Measurements from ENCODE around the gene ZNHIT3. TPM values are rescaled to one million over a fixed set of nuclear protein-coding genes. Genes with fewer than 3 reads are reported as not detected.

The ZNHIT3 gene
- total RNA-seq, 2 donors from 2014 or later, result 21.1 to 32.4 TPM

DNA sequence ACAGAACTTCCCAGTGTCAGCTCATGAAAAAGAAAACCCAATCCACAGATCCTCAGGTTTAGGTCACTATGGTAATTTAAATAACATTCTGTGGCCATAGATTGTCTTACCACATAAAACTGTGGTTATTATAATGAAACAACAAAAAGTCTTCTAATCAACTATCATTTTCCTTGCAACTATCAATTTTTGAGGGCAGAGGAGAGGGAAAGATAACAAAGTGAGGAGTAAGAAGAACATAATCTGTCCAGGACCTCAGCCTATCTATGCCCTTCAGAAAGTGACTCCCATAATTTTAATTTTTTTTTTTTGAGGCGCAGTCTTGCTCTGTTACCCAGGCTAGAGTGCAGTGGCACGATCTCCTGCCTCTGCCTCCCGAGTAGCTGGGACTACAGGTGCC is 54.2 kb downstream of the ZNHIT3 start:
- no peaks in the 10 kb centered on the region for H3K27me3 ChIP-seq
- DNase-seq (no peak), ATAC-seq (no peak)
- H3K4me3 ChIP-seq, result no peak overlapping the region
- H3K27ac ChIP-seq, result no peak overlapping the region
- H3K9me3 ChIP-seq, result no peaks in the 10 kb centered on the region
- peaks cover 9% of the 10 kb centered on the region for H3K4me1 ChIP-seq
- H3K36me3 ChIP-seq (replicated peaks in 1 of 2; ENCODE audit: insufficient read depth in 1 of 2, low read depth in 2 of 2), result no peaks in the 10 kb centered on the region
- intact Hi-C loops (cut with DNase I), result loop anchor here (10.0 kb wide), 1 partner anchor 54 kb away; the partner anchor contains the start of gene DHRS11
- WGBS, 2 donors, result 92 to 94% methylated on average over 3 of the region's 3 CpGs
- no peak for TF ChIP-seq POLR2A (IDR thresholded peaks at IDR 0.05)
- TF ChIP-seq, protein P1, sequence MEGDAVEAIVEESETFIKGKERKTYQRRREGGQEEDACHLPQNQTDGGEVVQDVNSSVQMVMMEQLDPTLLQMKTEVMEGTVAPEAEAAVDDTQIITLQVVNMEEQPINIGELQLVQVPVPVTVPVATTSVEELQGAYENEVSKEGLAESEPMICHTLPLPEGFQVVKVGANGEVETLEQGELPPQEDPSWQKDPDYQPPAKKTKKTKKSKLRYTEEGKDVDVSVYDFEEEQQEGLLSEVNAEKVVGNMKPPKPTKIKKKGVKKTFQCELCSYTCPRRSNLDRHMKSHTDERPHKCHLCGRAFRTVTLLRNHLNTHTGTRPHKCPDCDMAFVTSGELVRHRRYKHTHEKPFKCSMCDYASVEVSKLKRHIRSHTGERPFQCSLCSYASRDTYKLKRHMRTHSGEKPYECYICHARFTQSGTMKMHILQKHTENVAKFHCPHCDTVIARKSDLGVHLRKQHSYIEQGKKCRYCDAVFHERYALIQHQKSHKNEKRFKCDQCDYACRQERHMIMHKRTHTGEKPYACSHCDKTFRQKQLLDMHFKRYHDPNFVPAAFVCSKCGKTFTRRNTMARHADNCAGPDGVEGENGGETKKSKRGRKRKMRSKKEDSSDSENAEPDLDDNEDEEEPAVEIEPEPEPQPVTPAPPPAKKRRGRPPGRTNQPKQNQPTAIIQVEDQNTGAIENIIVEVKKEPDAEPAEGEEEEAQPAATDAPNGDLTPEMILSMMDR (IDR thresholded peaks at IDR 0.05), result no peak

DNA sequence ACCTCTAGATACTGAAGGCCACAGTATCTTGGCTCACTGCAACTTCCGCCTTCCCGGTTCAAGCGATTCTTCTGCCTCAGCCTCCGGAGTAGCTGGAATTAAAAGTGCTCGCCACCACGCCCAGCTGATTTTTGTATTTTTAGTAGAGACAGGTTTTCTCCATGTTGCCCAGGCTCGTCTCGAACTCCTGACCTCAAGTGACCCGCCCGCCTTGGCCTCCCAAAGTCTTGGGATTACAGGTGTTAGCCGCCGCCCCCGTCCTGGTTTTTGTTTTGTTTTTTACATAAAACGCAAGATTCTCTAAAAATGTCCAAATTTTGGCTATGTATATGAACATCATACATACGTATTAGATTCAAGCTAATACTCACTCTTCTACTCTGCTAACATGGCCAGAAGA is 56.3 kb downstream of the ZNHIT3 start:
- no peaks in the 10 kb centered on the region for H3K36me3 ChIP-seq (replicated peaks in 1 of 2; ENCODE audit: insufficient read depth in 1 of 2, low read depth in 2 of 2)
- 87 to 96% methylated on average over 15 of the region's 15 CpGs for WGBS, 2 donors
- TF ChIP-seq POLR2A (IDR thresholded peaks at IDR 0.05), result no peak
- TF ChIP-seq, protein P1 (IDR thresholded peaks at IDR 0.05), result no peak
- H3K27me3 ChIP-seq, result no peaks in the 10 kb centered on the region
- no peak for ATAC-seq
- H3K9me3 ChIP-seq, result no peaks in the 10 kb centered on the region
- intact Hi-C loops (cut with DNase I), result loop anchor here (10.0 kb wide), 1 partner anchor 52 kb away; the partner anchor contains the start of gene DHRS11
- no peak for DNase-seq
- H3K4me3 ChIP-seq, result no peak overlapping the region
- H3K4me1 ChIP-seq, result peaks cover 29% of the 10 kb centered on the region
- no peak overlapping the region for H3K27ac ChIP-seq

GRCh38 chr17:36544044-36544306 is 57.5 kb downstream of the ZNHIT3 start:
- DNase-seq (peak in 2 of 4 donors; percentile 42 to 46), ATAC-seq (peak; percentile 3)
- TF ChIP-seq POLR2A (IDR thresholded peaks at IDR 0.05), result peak in 1 of 3 donors; percentile 31
- TF ChIP-seq, protein P1 (IDR thresholded peaks at IDR 0.05), result peak in 2 of 7 experiments; percentile 10 to 18
- H3K27ac ChIP-seq, result peak overlapping the region; percentile 95 to 100 (median 100)
- peaks cover 39% of the 10 kb centered on the region for H3K4me1 ChIP-seq
- intact Hi-C loops (cut with DNase I), result loop anchor here (10.0 kb wide), 1 partner anchor 51 kb away; the partner anchor contains the start of gene DHRS11
- H3K9me3 ChIP-seq, result no peaks in the 10 kb centered on the region
- H3K27me3 ChIP-seq, result no peaks in the 10 kb centered on the region
- 0 to 1% methylated on average over 3 to 10 of the region's 10 CpGs for WGBS, 2 donors
- no peaks in the 10 kb centered on the region for H3K36me3 ChIP-seq (replicated peaks in 1 of 2; ENCODE audit: insufficient read depth in 1 of 2, low read depth in 2 of 2)
- H3K4me3 ChIP-seq, result peak overlapping the region; percentile 81 to 97

DNA sequence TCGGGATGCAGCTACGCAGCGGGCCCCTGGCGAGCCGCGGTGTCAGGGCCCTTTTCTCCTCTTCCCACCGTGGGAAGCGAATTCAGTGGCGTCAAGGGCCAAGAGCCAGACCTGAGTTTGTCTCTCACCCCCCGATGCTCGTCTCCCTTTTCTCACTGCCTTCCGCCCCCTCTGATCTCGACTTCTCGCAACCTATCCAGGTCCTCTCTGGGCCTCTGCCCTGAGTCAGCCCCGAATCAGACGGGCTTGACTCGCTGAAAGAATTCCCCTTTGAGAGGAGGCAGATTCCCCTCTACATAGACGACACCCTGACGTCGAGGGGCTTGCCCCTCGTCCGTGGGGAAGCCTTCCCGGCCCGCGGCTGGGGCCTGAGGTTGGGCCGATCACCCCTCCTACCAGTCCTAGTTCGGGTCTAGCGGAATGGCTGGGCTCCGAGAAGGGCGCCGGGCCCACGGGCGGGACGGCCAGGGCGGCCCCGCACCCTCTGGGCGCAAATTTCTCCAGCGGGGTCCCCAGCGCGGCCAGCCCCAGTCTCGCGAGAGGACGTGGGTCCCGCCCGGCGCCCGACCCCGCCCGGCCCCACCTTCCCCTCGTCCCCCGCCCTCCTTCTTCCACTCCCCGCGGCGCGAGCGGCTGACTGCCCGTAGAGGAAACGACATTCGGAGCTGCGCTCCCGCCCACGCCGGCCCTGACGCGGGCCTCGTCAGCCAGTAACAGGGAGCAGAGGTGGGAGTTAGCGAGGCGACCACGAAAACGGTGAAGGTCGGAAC is 58.0 kb downstream of the ZNHIT3 start, which contains the start of gene GGNBP2:
TSS of gene GGNBP2 (plus strand) at position 613 of the 770 bp plus-strand sequence. CDS start 806 bp downstream, outside the sequence.
- Histone ChIP-seq H3K4me1 (peaks cover 39% of the 10 kb centered on the region), H3K36me3 (replicated peaks in 1 of 2; ENCODE audit: insufficient read depth in 1 of 2, low read depth in 2 of 2) (no peaks in the 10 kb centered on the region), H3K9me3 (no peaks in the 10 kb centered on the region), H3K4me3 (peak within 1 kb of the TSS; percentile 81 to 97), H3K27ac (peak within 1 kb of the TSS; percentile 95 to 100 (median 100)), H3K27me3 (no peaks in the 10 kb centered on the region)
- WGBS, 2 donors, result 0% methylated on average over 13 to 70 of the region's 71 CpGs
- peak; percentile 90 to 91 (median 90) for DNase-seq
- ATAC-seq, result peak; percentile 85
- TF ChIP-seq, protein P1 (IDR thresholded peaks at IDR 0.05), result no peak
- TF ChIP-seq POLR2A (IDR thresholded peaks at IDR 0.05), result peak; percentile 59 to 83 (median 82)
- intact Hi-C loops (cut with DNase I), result loop anchor here (10.0 kb wide), 1 partner anchor 50 kb away; the partner anchor contains the start of gene DHRS11
